ENCODE measurements around the gene MAPK8IP1. TPM values are rescaled to one million over a fixed set of nuclear protein-coding genes. Genes with fewer than 3 reads are reported as not detected.

Gene MAPK8IP1
- polyA plus RNA-seq, 1 donor, result 8.6 TPM

DNA sequence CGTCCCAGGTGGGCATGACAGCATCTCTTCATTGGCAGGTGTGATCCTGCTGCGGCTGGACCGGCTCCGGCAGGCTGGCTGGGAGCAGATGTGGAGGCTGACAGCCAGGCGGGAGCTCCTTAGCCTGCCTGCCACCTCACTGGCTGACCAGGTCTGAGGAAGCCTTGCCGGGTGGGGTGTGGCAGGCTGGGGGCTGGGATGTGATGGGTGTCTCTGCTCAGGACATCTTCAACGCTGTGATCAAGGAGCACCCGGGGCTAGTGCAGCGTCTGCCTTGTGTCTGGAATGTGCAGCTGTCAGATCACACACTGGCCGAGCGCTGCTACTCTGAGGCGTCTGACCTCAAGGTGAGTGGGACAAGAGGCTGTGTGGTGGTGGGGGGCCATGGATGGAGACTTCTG is 40.5 kb downstream of the MAPK8IP1 start:
- no peak for DNase-seq

DNA sequence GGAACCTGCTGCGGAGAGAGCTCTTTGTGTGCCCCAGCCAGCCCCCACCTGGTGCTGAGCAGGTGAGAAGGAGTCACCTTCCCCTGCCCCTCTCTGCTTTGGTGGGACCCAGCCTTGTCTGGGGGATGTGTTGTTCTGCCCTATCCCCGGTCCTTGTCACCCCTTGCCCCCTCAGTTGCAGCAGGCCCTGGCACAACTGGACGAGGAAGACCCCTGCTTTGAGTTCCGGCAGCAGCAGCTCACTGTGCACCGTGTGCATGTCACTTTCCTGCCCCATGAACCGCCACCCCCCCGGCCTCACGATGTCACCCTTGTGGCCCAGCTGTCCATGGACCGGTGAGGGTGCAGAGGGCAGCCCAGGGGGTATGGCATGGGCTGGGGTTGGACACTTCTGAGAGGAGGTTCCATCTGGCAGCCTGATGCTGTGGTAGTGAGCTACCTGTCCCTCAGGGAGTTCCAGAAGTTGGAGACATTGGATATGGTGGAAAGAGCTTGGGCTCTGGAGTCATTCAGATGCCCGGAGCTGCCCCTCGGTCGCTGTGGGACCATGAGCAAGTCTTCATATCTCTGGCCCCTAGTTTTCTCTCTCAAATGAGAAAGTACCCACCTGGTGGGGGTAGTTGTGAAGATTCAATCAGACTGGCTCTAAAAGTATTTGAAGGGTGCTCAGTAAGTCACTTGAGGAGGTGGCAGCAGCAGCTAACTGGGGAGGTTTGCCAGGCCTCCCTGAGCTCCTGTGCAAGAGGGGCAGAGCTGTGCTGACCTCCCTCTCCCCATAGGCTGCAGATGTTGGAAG is 41.3 kb downstream of the MAPK8IP1 start:
- DNase-seq, result no peak

DNA sequence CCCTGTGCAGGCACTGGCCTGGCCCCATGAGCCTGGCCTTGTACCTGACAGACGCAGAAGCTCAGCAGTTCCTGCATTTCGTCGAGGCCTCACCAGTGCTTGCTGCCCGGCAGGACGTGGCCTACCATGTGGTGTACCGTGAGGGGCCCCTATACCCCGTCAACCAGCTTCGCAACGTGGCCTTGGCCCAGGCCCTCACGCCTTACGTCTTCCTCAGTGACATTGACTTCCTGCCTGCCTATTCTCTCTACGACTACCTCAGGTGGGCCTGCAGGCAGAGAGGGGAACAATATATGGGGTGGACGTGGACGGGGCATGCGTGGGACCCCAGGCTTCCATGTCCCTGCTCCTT is 41.9 kb downstream of the MAPK8IP1 start:
- no peak for DNase-seq

DNA sequence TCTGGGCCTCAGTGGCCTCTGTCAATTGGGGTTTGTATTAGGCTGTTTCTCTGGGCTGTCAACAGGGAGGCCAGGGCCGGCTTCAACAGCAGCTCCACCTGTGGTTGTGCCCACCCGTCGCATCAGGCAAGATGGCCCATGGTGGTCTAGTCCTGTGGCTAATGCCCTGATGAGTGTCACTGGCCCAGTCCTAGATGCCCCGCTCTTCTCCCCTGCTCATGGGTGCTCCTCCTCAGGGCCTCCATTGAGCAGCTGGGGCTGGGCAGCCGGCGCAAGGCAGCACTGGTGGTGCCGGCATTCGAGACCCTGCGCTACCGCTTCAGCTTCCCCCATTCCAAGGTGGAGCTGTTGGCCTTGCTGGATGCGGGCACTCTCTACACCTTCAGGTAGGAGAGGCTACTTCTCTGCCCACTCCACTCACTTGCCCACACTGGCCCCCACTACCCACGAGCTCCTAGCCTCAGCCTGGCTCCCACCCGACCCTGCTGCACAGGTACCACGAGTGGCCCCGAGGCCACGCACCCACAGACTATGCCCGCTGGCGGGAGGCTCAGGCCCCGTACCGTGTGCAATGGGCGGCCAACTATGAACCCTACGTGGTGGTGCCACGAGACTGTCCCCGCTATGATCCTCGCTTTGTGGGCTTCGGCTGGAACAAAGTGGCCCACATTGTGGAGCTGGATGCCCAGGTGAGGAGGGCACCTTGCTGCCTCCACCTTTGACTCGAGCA is 42.4 kb downstream of the MAPK8IP1 start:
- DNase-seq, result no peak

DNA sequence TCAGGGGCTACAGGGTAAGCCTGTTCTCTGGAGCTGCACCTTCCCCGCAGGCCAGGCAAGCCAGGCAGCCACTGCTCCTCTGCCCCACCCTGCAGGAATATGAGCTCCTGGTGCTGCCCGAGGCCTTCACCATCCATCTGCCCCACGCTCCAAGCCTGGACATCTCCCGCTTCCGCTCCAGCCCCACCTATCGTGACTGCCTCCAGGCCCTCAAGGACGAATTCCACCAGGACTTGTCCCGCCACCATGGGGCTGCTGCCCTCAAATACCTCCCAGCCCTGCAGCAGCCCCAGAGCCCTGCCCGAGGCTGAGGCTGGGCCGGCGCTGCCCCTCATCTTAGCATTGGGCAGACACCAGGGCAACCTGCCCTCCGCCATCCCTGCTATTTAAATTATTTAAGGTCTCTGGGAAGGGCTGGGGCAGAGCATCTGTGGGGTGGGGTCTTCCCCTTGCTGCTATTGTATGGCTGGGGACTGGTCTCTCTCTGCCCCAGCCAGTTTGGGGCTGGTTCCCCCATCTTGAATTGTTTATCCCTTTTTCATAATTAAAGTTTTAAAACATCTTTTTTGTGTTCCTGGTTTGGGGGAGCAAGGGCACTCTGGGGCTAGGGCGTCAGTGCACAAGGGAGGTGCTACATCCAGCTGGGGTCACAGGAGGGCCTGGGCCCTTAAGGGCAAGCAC is 43.2 kb downstream of the MAPK8IP1 start:
- DNase-seq, result no peak

DNA sequence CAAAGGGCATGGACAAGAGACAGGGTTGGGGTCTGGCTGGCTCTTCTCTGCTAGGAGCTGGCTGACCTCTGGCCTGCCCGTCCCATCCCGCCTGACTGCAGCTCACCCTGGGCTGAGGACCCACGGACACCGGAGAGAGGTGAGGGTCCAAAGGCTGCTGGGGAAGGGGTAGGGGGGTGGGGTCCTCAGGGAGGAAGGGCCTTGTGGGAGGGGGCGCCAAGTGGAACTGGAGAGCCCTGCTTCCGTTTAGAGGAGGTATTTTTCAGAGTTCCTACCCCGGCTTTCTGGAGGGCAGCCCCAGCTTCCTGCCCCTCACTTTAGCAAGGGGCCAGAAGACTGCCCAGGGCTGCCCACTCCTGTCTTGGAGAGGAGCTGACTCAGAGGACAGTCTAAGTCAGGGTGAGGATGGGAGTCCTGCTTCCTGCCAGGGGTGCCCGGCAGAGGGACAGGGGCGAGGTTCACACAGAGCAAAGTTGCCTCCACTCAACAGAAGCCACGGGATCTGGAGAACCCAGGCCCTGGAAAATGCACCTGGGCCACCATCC is 44.1 kb downstream of the MAPK8IP1 start:
- no peak for DNase-seq

DNA sequence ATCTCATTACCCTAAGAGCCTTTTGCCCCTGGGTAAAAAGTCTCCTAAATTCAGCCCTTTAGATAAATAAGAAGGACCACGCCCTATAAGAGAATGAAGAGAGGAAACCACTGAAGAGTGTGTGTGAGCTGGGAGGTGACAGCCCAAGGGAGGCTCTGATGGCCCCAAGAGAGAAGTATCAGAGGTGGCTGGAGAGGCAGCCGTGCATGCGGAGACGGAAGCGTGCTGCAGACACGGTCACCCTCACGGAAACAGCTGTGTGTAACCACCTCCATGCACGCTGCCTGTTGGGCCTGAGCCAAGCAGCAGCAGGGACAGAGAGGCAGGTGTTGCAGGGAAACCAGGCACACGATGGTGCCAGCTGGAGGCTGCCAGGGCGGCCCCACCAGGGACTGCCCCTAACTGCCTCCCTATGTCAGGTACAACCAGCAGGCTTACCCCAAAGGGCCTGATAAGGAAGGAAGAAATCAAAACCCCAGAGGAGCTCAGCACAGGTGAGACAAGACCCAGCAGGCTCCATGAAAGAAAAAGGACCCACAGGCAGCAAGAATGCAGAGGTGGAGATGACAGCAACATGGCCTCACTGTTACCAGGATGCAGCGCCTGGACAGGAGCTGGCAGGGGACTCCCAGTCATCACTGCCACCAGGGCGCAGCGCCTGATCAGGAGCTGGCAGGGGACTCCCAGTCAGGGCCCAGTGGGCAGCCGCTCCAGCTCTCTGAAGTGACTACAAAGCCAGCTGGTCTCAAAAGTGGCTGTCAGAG is 44.8 kb downstream of the MAPK8IP1 start:
- DNase-seq, result no peak

DNA sequence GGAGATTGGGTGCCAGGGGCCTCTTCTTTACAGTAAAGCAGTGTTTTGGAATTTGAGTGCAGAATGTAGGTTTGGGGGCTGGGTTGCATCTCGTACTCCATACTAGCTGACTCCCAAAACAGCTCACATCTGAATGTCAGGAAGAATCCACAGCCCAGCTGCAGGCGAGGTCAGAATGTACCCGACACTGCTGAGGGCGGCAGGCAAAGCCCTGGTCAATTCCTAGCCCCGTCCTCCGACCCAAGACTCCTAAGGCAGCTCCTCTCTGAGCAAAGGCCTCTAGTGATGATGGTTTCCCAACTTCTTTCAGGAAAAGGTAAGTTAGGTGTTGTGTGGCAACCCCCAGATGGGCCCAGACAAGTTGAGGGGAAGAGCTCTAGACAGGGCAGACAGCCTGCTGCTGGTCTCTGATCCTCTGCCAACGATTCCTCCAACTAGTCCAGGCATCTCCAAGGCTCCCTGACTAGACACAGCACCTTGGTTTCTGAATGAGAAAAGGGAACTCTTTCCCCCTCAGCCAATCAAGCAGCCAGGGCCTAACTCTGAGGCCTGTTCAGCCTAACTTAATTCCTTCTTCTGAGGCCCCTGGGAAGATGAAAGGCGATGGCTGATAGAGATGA is 45.6 kb downstream of the MAPK8IP1 start:
- DNase-seq, result no peak

DNA sequence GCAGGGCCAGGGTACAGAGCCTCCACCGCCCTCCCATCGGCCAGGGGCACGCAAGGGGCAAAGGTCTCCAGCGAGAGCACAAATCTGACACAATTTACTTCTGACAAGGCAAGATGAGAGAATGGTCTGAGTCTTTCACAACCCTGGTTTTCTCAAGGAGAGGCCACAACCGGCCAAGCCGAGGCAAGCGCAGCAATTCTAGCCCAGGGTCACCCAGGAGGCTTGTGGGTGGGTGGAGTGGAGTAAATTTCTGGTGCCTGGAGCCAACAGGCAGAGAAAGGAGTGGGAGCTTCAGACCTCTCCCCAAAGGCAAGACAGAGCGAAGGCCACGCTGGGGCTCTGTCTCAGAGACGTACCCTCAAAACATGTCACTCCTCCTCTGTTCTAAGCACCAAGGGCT is 46.3 kb downstream of the MAPK8IP1 start:
- no peak for DNase-seq

DNA sequence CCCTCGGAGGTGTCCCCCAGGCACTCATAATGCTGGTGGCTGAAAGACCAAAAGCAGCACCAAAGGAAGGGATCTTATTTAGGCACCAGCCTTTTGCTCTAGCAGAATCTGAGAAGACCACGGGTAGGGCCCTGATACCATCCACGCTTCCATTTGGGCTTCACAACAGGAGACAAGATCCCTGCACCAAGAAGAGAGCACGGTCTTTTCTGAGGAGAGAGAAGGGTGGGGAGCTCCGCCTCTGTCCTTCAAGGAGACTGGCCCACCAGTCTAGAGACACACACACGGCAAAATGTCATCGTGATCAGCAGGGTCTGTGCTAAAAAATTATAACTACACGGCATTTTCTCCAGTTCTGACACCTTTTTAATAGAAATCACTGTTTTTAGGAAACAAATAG is 46.8 kb downstream of the MAPK8IP1 start:
- no peak for DNase-seq

DNA sequence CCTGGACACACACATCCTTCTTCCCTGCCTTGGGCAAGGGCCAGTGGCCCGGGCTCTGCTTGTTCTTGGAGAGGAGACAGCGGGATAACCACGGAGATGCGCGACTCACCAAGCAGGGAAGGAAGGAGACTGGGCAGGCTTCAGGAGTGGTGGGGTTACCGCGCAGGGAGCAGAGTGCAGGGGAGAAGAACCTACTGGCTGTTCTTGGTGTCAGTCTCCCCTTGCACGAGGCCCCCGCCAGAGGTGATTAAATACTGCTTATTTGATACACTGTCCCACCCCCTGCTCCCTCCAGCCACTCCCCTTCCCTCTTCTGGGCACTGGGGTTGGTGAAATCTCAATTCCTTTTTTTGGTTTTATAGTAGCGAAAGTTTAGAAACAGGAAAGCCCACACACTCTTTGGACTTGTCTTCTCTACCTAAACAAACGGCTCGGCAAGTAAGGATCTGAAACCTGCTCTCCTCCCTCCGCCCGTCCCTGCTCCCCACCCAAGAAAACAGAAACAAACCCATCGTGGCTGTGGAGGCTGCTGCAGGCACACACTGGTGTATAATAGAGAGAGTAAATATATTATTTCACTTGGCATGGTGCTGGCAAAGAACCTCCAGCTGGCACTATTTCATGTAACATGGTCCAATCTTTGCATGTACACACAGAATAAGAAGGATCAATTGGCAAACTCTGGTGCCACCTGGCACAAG is 47.8 kb downstream of the MAPK8IP1 start:
- DNase-seq, result no peak

DNA sequence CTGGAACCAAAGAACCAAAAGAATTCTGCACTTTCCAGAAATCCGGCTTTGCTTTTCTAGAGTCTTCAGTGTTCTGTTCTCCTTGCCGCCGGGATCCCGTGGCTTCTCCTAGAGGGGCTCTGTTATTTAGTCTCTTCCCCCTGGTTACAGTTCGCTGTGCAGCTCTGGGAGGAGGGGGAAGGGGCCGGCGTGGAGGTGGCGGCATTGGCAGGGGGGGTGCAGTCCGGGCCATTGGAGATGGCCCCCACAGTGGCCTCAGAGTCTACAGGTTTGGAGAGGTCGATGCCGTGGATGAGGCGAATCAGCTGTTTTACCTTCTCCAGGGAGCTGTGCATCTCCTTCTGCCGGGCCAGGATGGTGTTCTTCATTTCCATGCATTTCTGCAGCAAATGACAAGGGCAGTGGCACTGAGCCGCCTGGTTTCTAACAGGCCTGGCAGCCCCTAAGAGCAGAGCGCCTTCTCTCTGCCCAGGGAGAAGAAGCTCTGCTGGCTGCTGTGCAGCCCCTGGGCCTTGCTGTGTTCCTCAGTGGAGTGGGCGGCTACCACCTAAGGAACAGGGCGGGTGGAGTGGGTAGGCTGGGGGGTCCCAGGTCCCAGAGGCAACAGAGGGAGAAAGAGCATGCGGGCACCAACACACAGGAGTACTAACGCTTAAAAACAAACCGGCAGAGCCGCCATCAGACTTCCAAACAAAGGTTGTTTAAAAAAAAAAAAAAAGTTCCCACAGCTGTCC is 48.6 kb downstream of the MAPK8IP1 start:
- DNase-seq, result no peak

DNA sequence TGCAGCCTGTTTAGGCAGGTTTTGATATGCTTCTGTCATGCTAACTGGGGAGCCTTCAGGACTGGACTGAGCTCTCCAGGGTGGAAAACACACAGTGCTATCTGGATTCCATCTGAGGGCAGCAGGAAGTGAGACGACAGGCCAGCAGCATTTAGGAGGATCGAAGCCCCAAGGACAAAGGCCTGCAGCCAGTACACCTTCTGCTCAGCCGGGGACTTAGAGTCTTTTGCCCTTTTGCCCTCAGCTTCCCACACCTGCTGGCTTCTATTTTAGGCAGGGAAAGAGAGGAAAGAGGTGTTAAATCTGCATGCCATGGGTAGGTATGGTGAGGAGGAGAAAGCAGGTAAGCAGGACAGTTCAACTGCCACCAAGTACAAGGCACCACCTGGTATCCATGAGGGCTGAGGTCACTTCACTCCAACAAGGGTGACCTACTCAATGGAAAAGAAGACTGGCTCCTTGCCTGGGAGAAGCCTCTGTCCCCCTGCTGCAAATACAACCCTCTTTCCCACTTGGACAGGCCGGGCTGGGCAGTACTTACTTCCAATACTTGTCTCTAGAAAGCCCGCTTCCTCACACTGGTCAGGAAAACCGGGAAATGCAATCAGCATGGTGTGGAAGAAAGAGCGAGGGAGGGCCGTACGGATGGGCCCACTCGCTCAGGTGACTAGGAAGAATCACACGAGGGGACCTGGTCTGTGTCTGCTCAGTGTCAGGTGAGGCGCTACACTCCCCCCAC is 49.3 kb downstream of the MAPK8IP1 start:
- DNase-seq, result no peak

DNA sequence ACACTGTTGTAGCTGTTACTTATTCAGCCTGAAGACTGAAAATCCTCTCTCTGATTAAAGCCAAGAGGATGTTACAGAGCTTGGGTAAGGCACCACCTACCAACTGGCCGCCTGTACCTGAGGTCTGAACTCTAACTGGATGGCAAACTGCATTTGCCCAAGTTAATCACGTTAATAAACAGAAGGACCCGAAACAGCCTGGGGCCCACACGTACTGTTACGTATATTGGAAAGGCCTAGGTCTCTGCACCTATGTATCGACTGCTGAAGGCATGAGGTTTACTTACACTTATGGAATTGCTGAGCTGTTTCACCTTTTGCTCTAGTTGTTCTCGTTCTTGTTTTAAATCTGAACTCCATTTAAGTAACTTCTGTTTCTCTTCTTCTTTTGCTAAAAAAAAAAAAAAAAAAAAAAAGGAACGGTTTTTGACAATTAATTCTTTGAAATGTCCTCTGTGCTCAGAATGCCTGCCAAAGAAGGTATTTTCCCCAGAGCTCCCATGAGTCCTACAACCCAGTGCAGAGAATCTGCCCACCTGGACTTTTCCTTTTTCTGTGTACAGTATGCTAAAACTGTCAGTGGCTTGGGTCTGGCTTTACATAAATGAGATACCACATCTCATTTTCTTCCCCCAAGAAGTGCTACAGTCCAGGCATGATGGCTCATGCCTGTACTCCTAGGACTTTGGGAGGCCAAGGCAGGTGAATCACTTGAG is 50.1 kb downstream of the MAPK8IP1 start:
- no peak for DNase-seq

DNA sequence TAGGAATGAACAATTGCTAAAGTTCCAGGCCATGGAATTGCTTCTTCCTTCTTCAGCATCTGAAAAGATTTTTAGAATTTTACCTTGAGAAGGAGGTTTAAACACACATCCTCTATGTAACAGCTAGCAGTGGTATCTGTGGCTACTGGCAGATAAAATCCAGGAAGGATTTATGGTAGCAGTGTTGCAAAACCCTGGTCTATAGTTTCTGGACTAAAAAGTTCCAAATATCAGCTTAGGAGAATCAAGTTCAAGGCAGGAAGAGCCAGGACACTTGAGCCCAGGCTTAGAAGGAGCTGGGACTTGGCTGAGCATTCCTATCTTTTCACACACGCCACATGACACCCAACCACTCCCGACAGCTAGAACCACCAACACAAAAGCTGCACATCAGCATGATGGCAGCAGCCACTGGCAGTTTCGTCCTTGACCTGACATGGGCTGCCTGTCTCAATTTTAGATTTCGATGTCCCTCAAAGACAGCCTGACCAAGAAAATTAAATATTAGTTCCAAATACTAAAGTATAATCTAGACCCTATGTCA is 51.1 kb downstream of the MAPK8IP1 start:
- no peak for DNase-seq

DNA sequence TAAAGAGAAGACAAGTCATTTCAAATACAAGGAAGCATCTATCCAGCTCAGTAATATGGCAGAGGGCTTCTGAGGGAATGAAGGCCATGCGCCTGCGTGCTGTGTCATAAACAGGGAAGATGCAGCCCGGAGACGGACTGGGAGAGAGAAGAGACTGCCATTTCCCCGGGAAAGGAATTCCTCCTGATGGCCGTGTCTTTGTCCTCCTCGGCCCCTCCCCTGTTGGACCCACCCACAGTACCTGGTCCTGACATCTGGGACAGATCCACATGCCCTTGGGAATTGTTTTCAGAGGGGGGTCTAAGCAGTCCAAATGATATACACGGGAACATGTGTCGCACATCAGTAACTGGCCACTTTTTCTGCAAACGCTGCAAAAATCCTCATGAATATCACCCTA is 52.5 kb downstream of the MAPK8IP1 start:
- no peak for DNase-seq

DNA sequence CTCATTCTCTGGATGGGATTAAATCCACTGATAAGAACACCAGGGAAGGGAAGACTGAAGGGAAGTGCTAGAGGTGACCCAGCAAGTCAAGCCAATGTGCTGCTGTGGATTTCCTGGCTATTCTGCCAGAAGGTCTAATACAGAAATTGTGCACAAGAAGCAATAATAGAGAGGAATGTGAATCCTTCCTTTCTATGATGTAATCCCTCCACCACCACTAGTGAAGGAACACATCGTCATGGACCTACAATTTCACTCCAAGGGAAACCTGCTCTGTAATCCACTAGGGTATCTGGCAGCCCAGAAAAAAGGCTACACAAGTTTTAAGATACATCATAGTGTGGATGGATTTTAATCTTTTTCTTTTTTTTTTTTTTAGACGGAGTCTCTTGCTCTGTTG is 54.4 kb downstream of the MAPK8IP1 start:
- DNase-seq, result no peak

DNA sequence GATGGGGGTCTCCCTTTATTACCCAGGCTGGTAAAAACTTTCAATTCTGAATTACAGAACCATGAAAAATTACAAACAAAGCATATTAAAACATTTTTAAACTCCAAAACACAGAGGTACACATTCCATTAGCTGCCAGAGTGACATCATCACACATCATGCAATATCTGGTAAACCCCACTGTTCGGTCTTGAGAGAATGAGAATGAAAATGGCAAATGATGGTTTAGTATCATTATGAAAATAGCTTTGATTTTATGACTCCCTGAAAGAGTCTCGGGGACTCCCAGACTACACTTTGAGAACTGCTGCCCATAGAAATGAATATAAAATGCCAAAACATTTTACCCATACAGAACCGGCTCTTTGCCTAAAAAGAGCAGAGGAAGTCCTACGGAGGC is 55.8 kb downstream of the MAPK8IP1 start:
- DNase-seq, result no peak

DNA sequence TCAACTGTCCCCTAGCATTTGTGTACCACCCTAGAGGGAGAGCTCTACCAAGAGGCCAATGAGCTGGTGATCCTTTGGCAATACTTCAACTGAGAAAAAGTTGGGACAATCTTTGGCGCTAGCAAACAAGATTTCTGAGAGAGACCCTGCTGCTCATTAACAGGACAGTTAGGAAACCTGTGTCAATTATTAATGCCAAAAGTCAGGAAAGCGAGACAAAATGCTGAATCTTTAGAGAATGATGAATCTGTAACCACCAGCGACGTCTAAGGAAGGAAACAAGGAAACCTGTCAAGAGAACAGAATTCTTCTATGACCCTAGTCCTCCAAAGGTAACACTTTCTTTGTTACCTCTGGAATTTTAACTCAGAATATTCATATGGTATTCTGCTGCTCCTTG is 56.9 kb downstream of the MAPK8IP1 start:
- no peak for DNase-seq

Data from left kidney (tissue), 2 donors.